Brain pericyte (primary cell): ENCODE data around the gene TREH.
"Not testable (repeated sequence)": the region's sequence is repeated elsewhere in the genome, so short reads cannot be mapped to it uniquely, and the experiment has no call there.

Source experiments
- DNase-seq: peaks from one replicate; pipeline ENCODE4 v3.0.0-alpha.2; 2012; ENCODE audit warnings: low read depth, low spot score

Gene TREH

GRCh38 chr11:118679483-118679882 lies at the start of gene TREH:
Gene TREH (minus strand): TSS chr11:118679650. CDS start chr11:118679627, 23 bp downstream.
- DNase-seq = no peak

DNA sequence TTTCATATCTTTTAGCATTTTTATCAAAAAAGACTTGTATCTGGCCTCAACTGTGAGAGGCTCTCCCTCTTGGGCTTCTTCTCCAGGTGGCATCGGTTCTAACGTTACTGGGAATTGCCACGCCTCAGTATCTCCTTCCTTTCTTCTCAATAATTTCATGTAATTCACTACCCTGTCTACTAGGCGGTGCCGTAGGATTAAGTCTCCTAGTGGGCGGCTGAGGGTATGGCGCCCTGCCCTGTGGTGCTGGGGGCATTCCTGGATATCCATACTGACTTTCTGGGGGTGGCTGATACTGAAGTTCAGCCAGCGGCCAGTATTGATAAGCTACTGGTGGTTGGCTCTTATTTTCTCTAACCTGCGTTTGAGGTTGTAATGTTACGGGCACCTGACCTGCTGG lies 48.7 kb upstream of the TREH start:
- DNase-seq = not testable (repeated sequence)

DNA sequence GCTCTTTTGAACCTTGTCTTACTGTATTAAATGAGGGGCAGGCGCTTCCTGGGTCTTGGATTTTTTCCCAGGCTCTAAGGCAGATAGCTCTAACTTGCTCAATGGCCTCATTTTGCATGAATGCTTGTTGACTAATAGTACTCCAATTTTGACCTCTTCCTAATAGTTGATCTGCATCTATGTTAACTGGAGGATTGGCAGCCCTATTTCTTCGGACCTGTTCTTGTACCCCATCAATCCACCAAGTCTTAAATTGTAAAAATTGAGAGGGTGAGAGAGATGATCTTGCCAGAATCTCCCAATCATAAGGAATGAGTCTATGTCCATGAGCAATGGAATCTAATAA lies 48.2 kb upstream of the TREH start:
- DNase-seq = not testable (repeated sequence)

GRCh38 chr11:118727001-118727720 lies 47.7 kb upstream of the TREH start:
- DNase-seq = not testable (repeated sequence)

DNA sequence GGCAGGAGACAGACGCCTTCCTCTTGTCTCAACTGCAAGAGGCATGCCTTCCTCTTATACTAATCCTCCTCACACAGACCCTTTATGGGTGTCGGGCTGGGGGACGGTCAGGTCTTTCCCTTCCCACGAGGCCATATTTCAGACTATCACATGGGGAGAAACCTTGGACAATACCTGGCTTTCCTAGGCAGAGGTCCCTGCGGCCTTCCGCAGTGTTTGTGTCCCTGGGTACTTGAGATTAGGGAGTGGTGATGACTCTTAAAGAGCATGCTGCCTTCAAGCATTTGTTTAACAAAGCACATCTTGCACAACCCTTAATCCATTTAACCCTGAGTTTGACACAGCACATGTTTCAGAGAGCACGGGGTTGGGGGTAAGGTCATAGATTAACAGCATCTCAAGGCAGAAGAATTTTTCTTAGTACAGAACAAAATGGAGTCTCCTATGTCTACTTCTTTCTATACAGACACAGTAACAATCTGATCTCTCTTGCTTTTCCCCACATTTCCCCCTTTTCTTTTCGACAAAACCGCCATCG lies 42.1 kb upstream of the TREH start:
- not testable (repeated sequence) for DNase-seq

DNA sequence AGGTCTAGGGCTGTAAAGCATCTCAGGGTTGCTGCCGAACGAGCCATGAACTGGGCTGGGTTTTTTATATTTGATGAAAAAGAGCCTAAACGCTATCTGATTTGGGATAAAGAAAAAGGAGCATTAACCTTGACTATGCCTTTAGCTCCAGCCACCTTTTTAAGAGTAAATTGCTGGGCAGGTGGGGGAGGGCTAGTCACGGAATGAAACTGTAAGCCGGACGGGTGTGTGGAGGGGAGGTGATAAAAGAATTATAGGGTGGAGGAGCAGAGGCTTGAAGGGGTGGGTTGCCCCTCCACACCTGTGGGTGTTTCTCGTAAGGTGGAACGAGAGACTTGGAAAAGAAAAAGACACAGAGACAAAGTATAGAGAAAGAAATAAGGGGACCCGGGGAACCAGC lies 41.3 kb upstream of the TREH start:
- DNase-seq = not testable (repeated sequence)

DNA sequence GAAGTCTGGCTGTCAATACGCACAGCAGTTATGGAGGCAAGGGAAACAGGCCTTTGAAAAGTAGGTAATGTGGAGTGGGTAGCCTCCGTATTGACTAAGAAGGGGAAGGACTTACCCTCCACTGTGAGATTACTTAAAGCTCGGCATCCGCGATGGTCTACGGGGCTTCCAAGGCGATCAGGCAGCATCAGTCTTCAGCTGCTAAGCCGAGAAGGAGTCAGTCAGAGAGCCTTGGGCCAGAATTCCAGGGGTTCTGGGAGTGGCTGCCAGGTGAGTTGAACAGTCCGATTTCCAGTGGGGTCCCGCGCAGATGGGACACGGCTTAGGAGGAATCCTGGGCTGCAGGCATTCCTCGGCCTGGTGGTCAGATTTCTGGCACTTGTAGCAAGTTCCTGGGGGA lies 40.6 kb upstream of the TREH start:
- DNase-seq = not testable (repeated sequence)

- DNase-seq = not testable (repeated sequence)
These were observed 39.1 kb upstream of the TREH start for GRCh38 chr11:118718562-118718961.

DNA sequence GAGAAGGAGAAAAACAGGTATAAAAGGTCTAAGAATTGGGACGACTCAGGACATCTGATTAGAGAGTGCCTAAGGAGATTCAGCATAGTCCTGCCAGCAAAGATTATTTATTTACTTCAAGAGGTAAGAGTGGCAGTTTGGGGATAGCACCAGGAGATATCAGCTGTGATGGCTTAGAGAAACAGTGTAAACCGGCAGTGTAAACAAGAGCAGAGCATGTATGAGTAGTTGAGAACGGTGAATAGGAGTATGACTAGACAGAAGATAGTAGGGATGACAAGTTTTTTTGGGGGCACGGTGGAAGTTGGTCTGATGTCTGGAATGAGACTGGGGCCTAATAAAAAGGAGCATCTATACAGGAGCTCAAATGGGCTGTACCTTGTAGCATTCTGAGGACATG lies 38.3 kb upstream of the TREH start:
- not testable (repeated sequence) for DNase-seq

DNA sequence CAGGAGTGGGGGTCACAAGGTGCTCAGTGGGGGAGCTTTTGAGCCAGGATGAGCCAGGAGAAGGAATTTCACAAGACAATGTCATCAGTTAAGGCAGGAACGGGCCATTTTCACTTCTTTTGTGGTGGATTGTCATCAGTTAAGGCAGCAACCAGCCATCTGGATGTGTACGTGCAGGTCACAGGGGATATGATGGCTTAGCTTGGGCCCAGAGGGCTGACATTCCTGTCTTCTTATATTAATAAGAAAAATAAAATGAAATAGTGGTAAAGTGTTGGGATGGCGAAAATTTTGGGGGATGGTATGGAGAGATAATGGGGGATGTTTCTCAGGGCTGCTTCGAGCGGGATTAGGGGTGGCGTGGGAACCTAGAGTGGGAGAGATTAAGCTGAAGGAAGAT lies 37.8 kb upstream of the TREH start:
- not testable (repeated sequence) for DNase-seq

GRCh38 chr11:118715837-118716260 lies 36.4 kb upstream of the TREH start:
- no peak for DNase-seq

DNA sequence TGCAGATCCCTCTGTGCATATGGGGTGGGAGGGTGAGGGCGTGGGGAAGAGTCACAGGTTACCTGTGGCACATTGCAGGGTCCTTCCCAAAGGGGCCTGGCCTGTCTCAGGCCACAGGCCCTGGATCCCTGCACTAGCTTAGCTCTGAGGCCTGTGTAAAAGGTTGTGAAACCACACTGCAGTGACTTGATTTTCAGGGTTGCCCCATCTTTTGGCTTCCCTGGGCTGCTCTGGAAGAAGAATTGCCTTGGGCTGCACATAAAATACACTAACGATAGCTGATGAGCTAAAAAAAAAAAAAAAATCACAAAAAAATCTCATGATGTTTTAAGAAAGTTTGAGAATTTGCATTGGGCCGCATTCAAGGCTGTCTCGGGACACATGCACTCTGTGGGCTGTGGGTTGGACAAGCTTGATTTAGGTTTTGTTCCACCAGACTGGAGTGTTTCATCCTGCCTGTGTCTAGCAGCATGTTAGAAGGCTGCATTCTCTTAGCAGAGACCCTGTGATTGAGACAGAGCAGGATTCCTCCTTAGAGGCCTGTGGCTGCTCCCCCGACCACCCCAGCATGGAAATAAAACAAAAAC lies 35.9 kb upstream of the TREH start:
- DNase-seq = no peak

- no peak for DNase-seq
These were observed 35.4 kb upstream of the TREH start for GRCh38 chr11:118714816-118715215.

GRCh38 chr11:118714416-118714815 lies 35.0 kb upstream of the TREH start:
- not testable (repeated sequence) for DNase-seq

DNA sequence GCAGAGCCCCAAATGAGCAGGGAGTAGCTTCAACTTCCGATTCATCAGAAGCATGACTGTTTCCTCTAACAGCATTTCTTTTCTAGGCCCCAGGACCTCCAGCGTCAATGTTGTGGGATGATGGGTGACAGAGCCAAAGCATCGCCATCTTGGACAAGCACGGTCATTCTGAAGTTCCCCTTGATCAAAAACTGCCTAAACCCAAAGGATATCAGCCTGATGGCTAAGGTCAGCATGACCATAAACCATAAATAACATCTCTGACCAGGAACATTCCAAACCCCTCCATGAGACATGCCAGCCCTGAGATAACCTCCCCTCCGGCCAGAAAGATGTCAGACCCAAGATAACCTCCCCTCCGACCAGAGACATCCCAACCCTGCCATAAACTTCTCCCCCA lies 28.8 kb upstream of the TREH start:
- DNase-seq = no peak

DNA sequence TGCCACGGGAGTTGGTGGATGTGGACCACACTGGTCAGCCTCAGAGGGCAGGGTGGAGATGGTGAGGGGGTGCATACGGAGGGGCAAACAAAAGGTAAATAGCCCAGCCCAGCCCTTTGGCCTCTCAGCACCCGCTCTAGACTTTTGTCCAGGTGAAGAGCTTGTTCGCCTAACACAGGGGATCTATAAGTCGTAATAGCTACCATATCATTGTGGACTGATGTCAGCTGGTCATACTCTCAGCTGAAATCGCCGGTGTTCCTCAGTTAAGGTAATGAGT lies 27.0 kb upstream of the TREH start:
- DNase-seq = no peak

DNA sequence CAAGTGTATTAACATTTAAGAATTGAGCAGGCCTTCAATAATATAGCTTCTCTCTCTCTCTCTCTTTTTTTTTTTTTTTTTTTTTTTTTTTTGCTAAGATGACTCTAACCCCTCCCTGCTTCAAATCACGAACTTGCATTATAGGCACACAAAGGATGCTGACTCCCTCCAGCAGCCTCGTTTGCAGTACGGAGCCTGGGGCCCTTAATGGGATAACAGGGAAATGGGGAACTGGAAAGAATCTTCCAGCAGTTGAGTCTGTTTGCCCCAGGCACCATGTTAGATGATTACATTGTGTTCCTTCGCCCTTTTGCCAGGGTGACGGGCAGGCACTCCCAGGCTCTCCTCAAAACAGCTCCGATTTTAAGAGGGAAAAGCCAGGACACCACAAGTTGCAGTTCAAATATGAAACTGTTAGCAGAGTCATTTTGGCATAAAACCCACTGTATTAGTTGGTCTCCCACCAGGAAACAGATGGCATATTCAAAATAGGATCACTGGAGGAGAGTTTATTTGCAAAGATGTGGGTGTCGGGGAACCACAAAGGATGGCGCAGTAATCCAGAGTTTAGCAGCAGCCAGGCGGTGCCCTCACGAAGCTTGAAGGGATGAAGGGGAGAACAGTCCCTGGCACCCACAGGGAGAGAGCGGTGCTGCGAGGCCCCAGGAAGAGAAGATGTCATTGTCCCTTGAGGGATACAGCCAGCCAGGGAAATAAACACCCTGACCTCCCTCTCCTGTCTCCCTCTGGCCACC lies 26.5 kb upstream of the TREH start:
- no peak for DNase-seq

- DNase-seq = no peak
These were observed 25.8 kb upstream of the TREH start for GRCh38 chr11:118705111-118705741.

GRCh38 chr11:118703563-118704106 lies 24.2 kb upstream of the TREH start:
- DNase-seq = no peak

DNA sequence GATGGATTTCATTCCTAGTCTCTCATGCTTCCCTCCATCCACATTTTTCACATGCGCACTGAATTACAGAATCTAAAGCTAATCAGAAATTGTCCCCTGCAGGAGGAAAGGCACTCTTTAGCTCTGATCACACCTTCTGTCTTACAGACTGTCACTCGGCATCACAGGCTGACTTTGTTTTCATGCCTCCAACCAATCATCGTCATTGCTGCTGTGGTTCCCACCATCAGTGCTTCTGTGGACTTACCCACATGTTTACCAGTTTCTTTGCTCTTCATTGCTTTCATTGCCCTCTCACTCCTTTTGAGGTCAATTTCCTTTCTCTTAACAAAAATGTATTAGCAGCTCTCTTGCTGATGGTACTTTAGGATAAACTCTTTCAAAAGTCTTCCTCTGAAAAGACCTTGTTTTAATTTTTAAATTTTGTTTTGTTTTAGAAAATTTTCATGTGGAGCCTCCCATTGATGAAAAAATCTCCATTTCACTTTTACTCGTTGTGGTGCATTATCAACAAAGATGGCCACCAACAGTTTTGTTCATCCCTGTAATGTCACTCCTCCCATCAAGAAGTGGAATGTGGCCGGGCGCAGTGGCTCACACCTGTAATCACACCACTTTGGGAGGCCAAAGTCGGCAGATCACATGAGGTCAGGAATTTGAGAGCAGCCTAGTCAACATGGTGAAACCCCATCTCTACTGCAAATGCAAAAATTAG lies 20.2 kb upstream of the TREH start:
- no peak for DNase-seq

DNA sequence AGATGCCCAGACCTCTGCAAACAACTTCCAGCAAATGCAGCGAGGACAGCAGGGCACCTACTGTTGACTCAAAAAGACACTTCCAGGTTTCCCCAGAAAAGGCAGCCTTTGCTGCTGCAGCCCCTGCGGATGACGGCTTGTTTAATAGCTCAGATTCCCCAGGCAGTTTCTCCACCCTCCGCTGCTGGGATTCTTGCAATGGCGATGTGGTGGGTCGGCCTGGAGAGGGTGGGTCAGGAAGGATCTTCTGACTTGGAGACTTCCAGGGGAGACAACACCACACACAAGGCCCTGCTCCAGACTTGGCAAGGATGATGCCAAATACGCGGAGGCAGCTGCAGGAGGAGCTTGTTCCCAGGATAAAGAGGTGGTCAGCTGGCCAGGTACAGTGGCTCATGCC lies 17.9 kb upstream of the TREH start:
- DNase-seq = no peak
